K562 treated with DMSO at 1 percent for 48 hours (cell line): ENCODE measurements around the gene HTR1D. TPM values are rescaled to one million over a fixed set of nuclear protein-coding genes. Genes with fewer than 3 reads are reported as not detected.

Experiments
- total RNA-seq: library from RNA; unstranded; fragments of 300-600 nt; gene quantifications from 2 replicates; pipeline ENCODE4 v1.2.3, GENCODE V29; 2022; ENCODE audit warnings: low replicate concordance; ENCODE audit errors: extremely low read depth

Gene HTR1D, protein sequence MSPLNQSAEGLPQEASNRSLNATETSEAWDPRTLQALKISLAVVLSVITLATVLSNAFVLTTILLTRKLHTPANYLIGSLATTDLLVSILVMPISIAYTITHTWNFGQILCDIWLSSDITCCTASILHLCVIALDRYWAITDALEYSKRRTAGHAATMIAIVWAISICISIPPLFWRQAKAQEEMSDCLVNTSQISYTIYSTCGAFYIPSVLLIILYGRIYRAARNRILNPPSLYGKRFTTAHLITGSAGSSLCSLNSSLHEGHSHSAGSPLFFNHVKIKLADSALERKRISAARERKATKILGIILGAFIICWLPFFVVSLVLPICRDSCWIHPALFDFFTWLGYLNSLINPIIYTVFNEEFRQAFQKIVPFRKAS
- total RNA-seq: not detected in 2 replicates

DNA sequence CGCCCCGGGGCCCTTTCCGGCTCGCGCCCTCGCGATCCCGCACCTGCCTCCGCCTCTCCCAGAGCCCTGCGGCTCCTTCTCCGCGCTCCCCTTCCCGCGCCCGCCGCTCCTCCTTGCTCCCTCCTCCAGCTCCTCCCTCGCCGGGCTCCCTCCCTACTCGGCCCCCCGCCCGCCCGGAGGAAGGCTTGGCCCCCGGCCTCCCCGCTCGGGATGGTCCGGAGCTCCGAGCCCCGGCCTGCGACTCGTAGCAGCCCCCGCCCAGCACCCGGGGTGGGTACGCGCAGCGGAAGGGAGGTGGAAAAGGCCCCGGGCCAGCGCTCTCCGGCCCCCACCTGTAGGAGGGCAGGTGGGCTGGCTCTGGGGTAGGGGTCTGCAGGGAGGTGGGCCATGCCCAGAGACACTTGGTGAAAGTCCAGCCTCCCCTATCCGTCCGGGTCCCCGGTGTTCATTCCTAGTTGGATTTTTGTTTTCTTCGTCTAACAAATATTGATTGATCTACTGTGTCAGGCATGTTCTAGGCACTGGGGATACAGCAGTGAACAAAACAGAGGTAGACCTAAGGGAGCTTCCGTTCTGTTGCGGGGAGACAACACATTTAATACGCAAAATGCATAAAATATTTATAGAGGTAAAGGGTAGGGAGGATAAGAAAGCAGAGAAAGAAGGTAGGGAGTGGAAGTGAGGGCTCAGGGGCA, at the start of gene HTR1D:
HTR1D (minus strand) TSS at position 82 of the 695 bp plus-strand sequence. CDS start 23,283 bp downstream, outside the sequence.

DNA sequence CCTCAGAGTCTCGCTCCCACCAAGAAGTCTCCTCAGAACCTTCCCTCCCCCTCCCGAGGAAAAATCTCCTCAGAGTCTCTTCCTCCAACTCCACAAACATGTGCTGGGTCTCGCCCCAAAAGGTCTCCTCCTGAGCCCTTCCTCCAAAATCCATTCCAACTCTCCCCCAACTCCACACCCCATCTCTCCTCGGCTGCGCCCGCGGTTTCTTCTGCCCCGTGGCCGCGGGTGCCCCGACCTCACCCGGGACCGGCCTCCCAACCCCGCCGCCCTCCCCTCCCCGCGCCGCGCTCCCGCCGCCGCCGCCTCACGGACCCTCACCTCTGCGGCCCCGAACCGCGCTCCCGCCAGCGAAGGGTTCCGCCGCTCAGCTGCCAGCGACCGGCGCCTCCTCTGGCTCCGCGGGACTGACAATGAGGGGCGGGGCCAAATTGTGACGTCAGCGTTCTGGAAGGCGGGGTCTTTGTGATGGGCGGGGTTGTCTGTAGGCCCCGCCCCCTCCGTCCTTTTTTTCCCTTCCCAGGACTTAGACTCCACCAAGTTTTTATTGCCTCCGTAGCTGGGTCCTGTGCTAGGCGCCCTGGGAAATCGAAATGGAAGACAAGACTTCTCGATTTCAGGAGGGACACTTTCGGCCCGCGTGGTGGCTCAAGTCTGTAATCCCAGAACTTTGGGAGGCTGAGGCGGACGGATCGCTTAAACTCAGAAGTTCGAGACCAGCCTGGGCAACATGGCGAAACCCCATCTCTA, 48.7 kb downstream of the HTR1D start, which contains the start of gene LUZP1:
LUZP1 (minus strand) TSS at position 412 of the 750 bp plus-strand sequence.

Other genes with a start within 250 kb of the HTR1D start
- not detected in 2 replicates for gene LACTBL1, start 244.6 kb downstream of the HTR1D start, total RNA-seq
- not detected in 2 replicates for gene TEX46, start 201.7 kb downstream of the HTR1D start, total RNA-seq
- gene KDM1A, start 198.0 kb downstream of the HTR1D start, total RNA-seq: not detected in 2 replicates
- 98.2 TPM in 1 of 2 replicates, not detected in the other for gene LUZP1, start 48.6 kb downstream of the HTR1D start, total RNA-seq
- not detected in 2 replicates for gene HNRNPR, start 126.8 kb upstream of the HTR1D start, total RNA-seq
- not detected in 2 replicates for gene ZNF436, start 152.3 kb upstream of the HTR1D start, total RNA-seq
- gene TCEA3, start 207.2 kb upstream of the HTR1D start, total RNA-seq: not detected in 2 replicates